Activated CD4-positive, alpha-beta memory T cell treated with anti-CD3 and anti-CD28 coated beads for 36 hours (primary cell): ENCODE results near the gene DMP1. TPM values are rescaled to one million over a fixed set of nuclear protein-coding genes. Genes with fewer than 3 reads are reported as not detected.
A peak's percentile ranks its signal among the peaks of the same experiment; 100 is the strongest.
"Not testable (repeated sequence)": the region's sequence is repeated elsewhere in the genome, so short reads cannot be mapped to it uniquely, and the experiment has no call there.

Experiments used
- CTCF ChIA-PET: fragments of 350-600 bp; sonication (Branson Sonifier 250); formaldehyde crosslinking; loops from one replicate; lab custom pipeline; 2021; ENCODE audit warnings: antibody characterized with exemption, inconsistent platforms; lab: Charles Lee
- POLR2A ChIA-PET: fragments of 350-600 bp; sonication (Branson Sonifier 250); formaldehyde crosslinking; loops from one replicate; lab custom pipeline; 2021; ENCODE audit warnings: antibody characterized with exemption; lab: Charles Lee
- DNase-seq: peaks from one replicate; pipeline ENCODE4 v3.0.0-alpha.2; 2020
- H3K27ac Mint-ChIP-seq: one replicate; pipeline ENCODE4 v1.8.0; 2021; ENCODE audit warnings: mixed read lengths
- H3K27me3 Mint-ChIP-seq: one replicate; pipeline ENCODE4 v1.8.0; 2021; ENCODE audit warnings: mixed read lengths
- H3K36me3 Mint-ChIP-seq: one replicate; pipeline ENCODE4 v1.8.0; 2021; ENCODE audit warnings: mixed read lengths
- H3K4me1 Mint-ChIP-seq: one replicate; pipeline ENCODE4 v1.8.0; 2021; ENCODE audit warnings: low read depth, mixed read lengths
- H3K4me3 Mint-ChIP-seq: one replicate; pipeline ENCODE4 v1.8.0; 2021; ENCODE audit warnings: mild to moderate bottlenecking, mixed read lengths
- H3K9me3 Mint-ChIP-seq: one replicate; pipeline ENCODE4 v1.8.0; 2021; ENCODE audit warnings: mixed read lengths
- intact Hi-C: fragments of 100-400 bp; cut with micrococcal nuclease; formaldehyde crosslinking; loops from one replicate; pipeline ENCODE4 v1.15.1; 2023
- total RNA-seq, 2 experiments: library from RNA; stranded (reverse); gene quantifications; one replicate each; pipeline ENCODE4 v1.2.3, GENCODE V29; 2021

DMP1 gene
- total RNA-seq, 2 experiments from 2014 or later: not detected

DNA sequence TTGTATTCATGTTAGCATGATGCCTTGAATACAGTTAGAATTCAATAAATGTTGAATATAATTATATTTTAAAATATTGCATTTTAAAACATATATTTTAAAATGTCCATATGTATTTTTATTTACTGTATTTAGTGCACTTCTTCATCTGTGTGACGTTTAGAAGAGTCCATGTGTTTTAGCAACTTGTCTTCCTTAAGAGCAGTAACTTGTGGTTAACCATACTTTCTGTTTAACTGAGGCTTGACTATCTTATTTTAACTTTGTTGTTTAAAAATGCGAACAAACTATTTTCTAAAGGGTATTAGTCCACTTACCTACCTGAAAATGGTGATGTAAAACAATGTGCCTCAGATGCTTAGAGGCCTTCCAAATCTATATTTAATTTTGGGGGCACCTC is 858 bp downstream of the DMP1 start:
- H3K4me3 Mint-ChIP-seq: no peak overlapping the region
- intact Hi-C loops: no loop called here
- no peak overlapping the region for H3K27ac Mint-ChIP-seq
- DNase-seq: no peak
- H3K27me3 Mint-ChIP-seq: peaks cover 2% of the 10 kb centered on the region
- CTCF ChIA-PET: interaction anchor here (0.7 kb wide), 1 partner anchor 29 kb away, joined by 4 read pairs; no protein-coding TSS in a partner anchor
- POLR2A ChIA-PET: no interaction called here
- no peaks in the 10 kb centered on the region for H3K36me3 Mint-ChIP-seq
- no peaks in the 10 kb centered on the region for H3K4me1 Mint-ChIP-seq
- no peaks in the 10 kb centered on the region for H3K9me3 Mint-ChIP-seq

DNA sequence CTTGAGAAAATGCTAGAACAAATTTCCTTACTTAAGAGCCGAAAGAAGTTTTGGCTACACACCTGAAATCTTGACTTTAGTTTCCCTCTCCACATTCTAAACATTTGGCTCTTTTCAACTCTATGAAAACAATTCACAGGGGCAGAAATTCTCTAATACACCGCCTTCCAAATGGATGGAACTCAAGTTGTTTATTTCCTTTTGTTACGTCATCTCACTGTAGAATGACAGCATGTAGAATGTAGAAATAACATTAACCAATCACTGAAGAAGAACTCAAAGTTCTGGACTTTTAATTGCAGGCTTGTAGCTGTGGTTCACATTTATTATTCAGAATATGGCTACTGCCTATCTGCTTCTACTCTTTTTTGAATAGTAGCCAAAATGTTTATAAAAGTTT is 1.9 kb downstream of the DMP1 start:
- no peak for DNase-seq
- H3K36me3 Mint-ChIP-seq: no peaks in the 10 kb centered on the region
- peaks cover 2% of the 10 kb centered on the region for H3K27me3 Mint-ChIP-seq
- CTCF ChIA-PET: interaction anchor here (1.2 kb wide), 1 partner anchor 28 kb away, joined by 3 read pairs; no protein-coding TSS in a partner anchor
- H3K4me1 Mint-ChIP-seq: no peaks in the 10 kb centered on the region
- no peak overlapping the region for H3K27ac Mint-ChIP-seq
- intact Hi-C loops: no loop called here
- no peaks in the 10 kb centered on the region for H3K9me3 Mint-ChIP-seq
- POLR2A ChIA-PET: no interaction called here
- no peak overlapping the region for H3K4me3 Mint-ChIP-seq

DNA sequence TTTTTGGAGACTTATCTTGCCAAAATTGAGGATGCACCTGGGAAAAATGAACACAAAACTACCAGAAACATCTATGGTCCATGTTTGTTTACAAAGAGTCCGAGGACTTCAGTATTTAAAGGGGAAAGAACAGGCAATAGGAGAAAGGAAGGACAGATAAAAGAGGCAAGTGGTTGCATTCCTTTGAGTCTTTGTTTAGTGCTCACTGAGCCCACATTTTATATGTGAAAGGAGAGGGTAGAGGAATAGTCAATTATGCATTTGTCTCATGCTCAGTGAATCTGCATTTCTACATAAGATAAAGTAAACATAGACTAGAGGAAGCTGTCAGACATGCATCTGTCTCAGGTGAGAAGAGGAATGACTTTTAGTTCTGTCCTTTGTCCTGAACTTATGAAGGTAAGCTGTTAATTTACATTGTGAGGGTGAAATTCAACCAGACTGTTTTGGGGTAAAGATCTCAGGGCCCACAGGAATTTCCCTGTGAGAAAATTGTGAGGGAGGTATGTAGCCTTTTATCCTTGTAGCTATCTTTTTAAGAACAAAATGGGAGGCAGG is 4.5 kb downstream of the DMP1 start:
- intact Hi-C loops: no loop called here
- H3K36me3 Mint-ChIP-seq: no peaks in the 10 kb centered on the region
- POLR2A ChIA-PET: no interaction called here
- H3K4me3 Mint-ChIP-seq: no peak overlapping the region
- H3K27ac Mint-ChIP-seq: no peak overlapping the region
- no peak for DNase-seq
- CTCF ChIA-PET: no interaction called here
- H3K4me1 Mint-ChIP-seq: no peaks in the 10 kb centered on the region
- peaks cover 2% of the 10 kb centered on the region for H3K27me3 Mint-ChIP-seq
- no peaks in the 10 kb centered on the region for H3K9me3 Mint-ChIP-seq

DNA sequence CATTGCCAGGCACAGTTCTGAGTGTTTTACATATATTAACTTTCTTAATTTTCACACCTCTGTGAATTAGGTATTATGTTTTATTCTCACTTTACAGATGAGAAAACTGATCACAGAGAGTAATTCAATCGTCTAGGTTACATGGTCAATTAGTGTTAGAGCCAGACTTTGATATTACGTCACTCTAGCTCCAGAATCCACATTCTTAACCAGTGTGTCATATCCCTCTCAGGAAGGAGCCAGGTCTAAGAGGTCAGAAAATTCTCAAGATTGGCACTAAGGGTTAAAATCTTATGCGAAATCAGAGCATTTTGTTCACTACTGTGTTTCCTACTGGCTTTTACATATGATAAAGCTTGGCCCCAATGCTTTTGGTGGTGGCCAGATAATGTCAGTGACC is 7.4 kb downstream of the DMP1 start:
- no peak overlapping the region for H3K4me3 Mint-ChIP-seq
- intact Hi-C loops: no loop called here
- DNase-seq: no peak
- H3K27ac Mint-ChIP-seq: no peak overlapping the region
- no peaks in the 10 kb centered on the region for H3K9me3 Mint-ChIP-seq
- ChIA-PET CTCF (no interaction called here), POLR2A (no interaction called here)
- H3K27me3 Mint-ChIP-seq: peaks cover 9% of the 10 kb centered on the region
- no peaks in the 10 kb centered on the region for H3K36me3 Mint-ChIP-seq
- no peaks in the 10 kb centered on the region for H3K4me1 Mint-ChIP-seq

DNA sequence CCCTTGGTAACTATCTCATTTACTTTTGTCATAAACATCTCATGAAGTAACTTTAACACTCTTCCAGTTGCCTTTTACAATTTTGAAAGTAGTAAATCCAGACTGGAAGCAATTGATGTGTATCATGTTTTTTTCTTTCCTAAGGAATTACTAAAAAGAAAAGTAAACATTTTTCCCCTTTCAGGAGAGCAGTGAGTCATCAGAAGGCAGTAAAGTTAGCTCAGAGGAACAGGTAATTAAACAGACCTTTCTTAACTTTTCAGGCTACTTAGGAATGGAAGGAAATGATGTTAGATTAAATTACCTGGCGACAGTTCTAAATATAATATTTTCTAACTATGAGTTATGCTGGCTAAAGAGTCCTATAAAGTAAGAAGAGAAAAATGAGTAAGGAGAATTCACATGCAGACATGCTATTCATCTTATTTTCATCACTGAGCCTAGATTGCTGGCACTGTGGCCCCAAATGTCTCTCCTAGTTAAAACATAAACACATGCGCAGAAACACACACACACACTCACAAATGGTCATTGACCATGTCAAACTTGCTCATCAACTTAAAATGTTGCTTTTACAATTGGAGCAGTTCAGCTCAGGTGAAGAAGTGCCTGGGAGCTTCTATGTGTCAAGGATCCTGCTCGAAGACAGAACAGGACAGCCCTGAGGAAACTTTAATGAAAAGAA is 9.3 kb downstream of the DMP1 start:
- no peak overlapping the region for H3K27ac Mint-ChIP-seq
- ChIA-PET POLR2A (no interaction called here), CTCF (no interaction called here)
- DNase-seq: no peak
- intact Hi-C loops: no loop called here
- H3K36me3 Mint-ChIP-seq: no peaks in the 10 kb centered on the region
- H3K4me3 Mint-ChIP-seq: no peak overlapping the region
- H3K9me3 Mint-ChIP-seq: no peaks in the 10 kb centered on the region
- no peaks in the 10 kb centered on the region for H3K4me1 Mint-ChIP-seq
- peaks cover 9% of the 10 kb centered on the region for H3K27me3 Mint-ChIP-seq

DNA sequence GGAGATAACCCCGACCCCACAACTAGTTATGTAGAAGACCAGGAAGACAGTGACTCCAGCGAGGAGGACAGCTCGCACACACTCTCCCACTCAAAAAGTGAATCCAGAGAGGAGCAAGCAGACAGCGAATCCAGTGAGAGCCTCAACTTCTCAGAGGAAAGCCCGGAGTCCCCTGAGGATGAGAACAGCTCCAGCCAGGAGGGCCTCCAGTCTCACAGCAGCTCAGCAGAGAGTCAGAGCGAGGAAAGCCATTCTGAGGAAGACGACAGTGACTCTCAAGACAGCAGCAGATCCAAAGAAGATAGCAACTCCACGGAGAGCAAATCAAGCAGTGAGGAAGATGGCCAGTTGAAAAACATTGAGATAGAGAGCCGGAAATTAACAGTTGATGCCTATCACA is 12.8 kb downstream of the DMP1 start:
- H3K36me3 Mint-ChIP-seq: no peaks in the 10 kb centered on the region
- intact Hi-C loops: no loop called here
- no peak overlapping the region for H3K4me3 Mint-ChIP-seq
- no peak overlapping the region for H3K27ac Mint-ChIP-seq
- peaks cover 12% of the 10 kb centered on the region for H3K27me3 Mint-ChIP-seq
- H3K4me1 Mint-ChIP-seq: no peaks in the 10 kb centered on the region
- no peak for DNase-seq
- ChIA-PET CTCF (no interaction called here), POLR2A (no interaction called here)
- no peaks in the 10 kb centered on the region for H3K9me3 Mint-ChIP-seq

DNA sequence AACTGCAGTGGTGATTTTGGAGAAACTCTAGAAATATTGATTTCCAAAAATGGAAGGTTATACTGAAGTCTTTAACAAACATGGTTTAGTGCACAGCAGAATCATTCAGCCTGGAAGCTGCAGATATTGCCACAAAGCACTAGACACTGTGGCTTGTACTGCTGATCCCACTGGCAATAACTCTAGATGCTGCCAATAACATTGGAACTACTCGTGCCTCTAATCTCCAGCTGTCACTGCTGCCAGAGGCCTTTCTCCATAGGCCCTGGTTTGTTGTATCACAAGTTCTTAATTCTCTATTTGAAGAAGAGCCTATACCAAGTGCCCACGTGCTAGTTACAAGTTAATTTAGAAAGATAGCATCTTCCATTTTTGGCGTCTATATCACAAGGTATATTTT is 19.3 kb downstream of the DMP1 start:
- Mint-ChIP-seq H3K36me3 (peaks cover 2% of the 10 kb centered on the region), H3K9me3 (peaks cover 13% of the 10 kb centered on the region), H3K27me3 (peaks cover 17% of the 10 kb centered on the region), H3K27ac (no peak overlapping the region), H3K4me1 (no peaks in the 10 kb centered on the region), H3K4me3 (no peak overlapping the region)
- POLR2A ChIA-PET: no interaction called here
- DNase-seq: no peak
- CTCF ChIA-PET: interaction anchor here (0.8 kb wide), 1 partner anchor 29 kb away, joined by 3 read pairs; no protein-coding TSS in a partner anchor
- intact Hi-C loops: no loop called here

DNA sequence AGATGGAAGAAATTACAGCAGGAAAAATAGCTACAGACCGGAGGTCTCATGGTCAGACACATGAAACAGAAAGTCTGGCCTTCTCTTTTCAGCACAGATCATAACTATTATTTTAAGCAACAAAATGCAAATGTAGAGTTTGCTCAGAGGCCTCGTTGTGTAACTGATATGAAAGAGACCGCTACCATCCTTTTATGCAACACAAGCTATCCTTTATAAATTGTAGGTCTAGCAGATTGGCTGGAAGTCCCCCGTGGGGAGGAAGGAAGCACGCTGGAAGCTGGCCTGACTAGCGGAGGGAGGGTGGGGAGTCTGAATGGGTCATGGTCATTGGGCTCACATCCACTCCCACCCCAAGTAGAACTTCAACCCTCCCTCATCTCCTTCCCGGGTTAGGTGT is 27.7 kb downstream of the DMP1 start:
- Mint-ChIP-seq H3K4me1 (no peaks in the 10 kb centered on the region), H3K27me3 (peaks cover 4% of the 10 kb centered on the region), H3K27ac (no peak overlapping the region), H3K4me3 (no peak overlapping the region), H3K36me3 (peaks cover 1% of the 10 kb centered on the region), H3K9me3 (peaks cover 5% of the 10 kb centered on the region)
- ChIA-PET POLR2A (no interaction called here), CTCF (interaction anchor here (1.0 to 4.3 kb wide), 3 partner anchors 171 to 534 kb away, joined by 3 to 38 read pairs (median 5); no protein-coding TSS in a partner anchor)
- intact Hi-C loops: no loop called here
- DNase-seq: no peak

DNA sequence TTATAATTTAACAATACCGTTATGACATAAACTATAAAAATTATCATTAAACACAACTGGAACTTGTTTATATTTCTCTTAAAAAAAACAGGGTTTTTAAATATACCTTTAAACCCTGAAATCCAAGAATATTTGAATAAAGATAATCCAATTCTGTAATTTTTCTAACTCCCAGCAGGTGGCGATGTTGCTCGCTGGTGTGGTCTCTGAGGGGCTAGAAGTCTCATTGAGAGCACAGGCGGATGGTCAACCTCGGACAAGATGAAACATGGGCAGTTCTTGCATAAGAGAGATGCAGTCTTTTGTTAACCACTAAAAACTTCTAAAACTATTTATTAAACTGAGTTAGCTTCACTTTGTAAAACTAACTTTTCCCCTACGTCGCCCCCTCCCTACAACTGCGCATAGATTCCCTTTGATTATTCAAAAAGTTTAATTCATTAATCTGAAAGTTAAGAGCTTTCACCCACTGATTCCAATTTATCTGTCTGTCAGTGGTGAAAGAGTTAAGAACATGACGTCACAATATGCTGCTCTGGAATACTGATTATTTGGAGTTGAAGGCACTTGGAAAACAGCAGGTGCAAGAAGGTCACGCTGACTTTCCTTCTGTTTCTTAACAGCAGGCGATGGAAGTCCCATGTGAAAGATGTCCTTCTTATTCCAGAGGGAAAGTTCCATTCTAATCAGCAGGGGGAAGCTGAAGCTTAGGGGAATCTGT is 29.5 kb downstream of the DMP1 start:
- Mint-ChIP-seq H3K9me3 (no peaks in the 10 kb centered on the region), H3K36me3 (no peaks in the 10 kb centered on the region), H3K4me3 (no peak overlapping the region), H3K4me1 (no peaks in the 10 kb centered on the region), H3K27me3 (no peaks in the 10 kb centered on the region), H3K27ac (no peak overlapping the region)
- peak; percentile 36 for DNase-seq
- CTCF ChIA-PET: interaction anchor here (0.6 to 4.3 kb wide), 12 partner anchors 9 to 532 kb away, joined by 3 to 38 read pairs (median 4); partner anchors contain the start of gene SPP1
- intact Hi-C loops: loop anchor here (1.0 to 10.0 kb wide), 4 partner anchors 160 to 533 kb away; partner anchors contain the start of gene SPP1
- POLR2A ChIA-PET: no interaction called here

DNA sequence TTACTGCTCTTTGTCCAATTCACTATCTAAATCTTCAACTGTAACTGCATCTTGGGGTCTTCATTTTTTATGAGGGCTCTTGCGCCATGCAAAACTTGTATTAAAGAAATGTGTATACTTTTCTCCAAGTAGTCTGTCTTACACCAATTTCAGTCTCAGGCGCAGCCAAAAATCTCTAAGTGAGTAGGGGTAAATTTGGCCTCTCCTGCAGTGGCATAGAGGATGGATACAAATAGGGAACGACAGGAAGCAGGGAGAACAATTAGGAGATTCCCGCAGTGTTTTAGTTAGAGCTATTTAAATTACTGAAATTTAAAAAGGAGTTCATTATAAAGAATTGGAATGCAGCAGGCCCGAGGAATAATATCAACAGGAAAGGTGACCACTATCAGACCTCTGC is 30.2 kb downstream of the DMP1 start:
- ChIA-PET POLR2A (no interaction called here), CTCF (interaction anchor here (0.6 to 4.3 kb wide), 11 partner anchors 10 to 531 kb away, joined by 3 to 38 read pairs (median 4); partner anchors contain the start of gene SPP1)
- no peak for DNase-seq
- Mint-ChIP-seq H3K4me3 (no peak overlapping the region), H3K27me3 (no peaks in the 10 kb centered on the region), H3K36me3 (no peaks in the 10 kb centered on the region), H3K4me1 (no peaks in the 10 kb centered on the region), H3K9me3 (no peaks in the 10 kb centered on the region), H3K27ac (no peak overlapping the region)
- intact Hi-C loops: loop anchor here (10.0 kb wide), 1 partner anchor 295 kb away; the partner anchor contains the start of gene SPP1

DNA sequence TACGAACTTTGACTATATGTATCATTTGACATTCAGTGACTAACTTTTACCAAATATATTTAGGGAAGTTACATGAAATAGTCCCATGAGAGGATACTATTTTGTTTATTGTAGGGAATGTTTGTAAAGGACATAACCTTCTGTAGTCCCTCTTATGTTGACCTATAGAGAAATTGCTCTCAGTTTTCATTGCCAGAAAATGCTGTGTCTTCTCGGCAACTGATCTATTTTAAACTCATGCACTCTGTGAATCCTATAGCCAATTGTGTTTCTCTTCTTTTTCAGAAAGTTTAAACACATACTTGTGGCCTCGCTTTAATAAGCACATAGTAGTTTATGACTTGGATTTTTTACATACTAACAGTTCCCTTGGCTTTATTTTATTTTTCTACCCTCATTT is 38.2 kb downstream of the DMP1 start:
- DNase-seq: no peak
- H3K4me3 Mint-ChIP-seq: no peak overlapping the region
- H3K27ac Mint-ChIP-seq: no peak overlapping the region
- peaks cover 18% of the 10 kb centered on the region for H3K9me3 Mint-ChIP-seq
- peaks cover 2% of the 10 kb centered on the region for H3K27me3 Mint-ChIP-seq
- POLR2A ChIA-PET: no interaction called here
- intact Hi-C loops: loop anchor here (10.0 kb wide), 1 partner anchor 286 kb away; the partner anchor contains the start of gene SPP1
- CTCF ChIA-PET: no interaction called here
- H3K4me1 Mint-ChIP-seq: no peaks in the 10 kb centered on the region
- H3K36me3 Mint-ChIP-seq: peaks cover 3% of the 10 kb centered on the region

DNA sequence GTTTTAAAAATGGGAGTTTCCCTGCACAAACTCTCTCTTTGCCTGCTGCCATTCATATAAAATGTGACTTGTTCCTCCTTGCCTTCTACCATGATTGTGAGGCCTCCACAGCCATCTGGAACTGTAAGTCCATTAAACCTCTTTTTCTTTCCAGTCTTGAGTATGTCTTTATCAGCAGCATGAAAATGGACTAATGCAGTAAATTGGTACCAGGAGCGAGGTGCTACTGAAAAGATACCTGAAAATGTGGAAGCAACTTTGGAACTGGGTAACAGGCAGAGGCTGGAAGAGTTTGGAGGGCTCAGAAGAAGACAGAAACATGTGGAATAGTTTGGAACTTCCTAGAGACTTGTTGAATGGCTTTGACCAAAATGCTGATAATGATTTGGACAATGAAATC is 40.9 kb downstream of the DMP1 start:
- H3K4me3 Mint-ChIP-seq, CTCF ChIA-PET, H3K4me1 Mint-ChIP-seq, intact Hi-C loops, H3K27me3 Mint-ChIP-seq, H3K27ac Mint-ChIP-seq, H3K36me3 Mint-ChIP-seq, DNase-seq, POLR2A ChIA-PET: not testable (repeated sequence)
- peaks cover 23% of the 10 kb centered on the region for H3K9me3 Mint-ChIP-seq
